ENCODE data around the gene KDM2A.

Gene KDM2A

GRCh38 chr11:67268962-67269268, 149.9 kb downstream of the KDM2A start:
- TF ChIP-seq PATZ1 (CRISPR knock-in tag; IDR thresholded peaks at IDR 0.05; ENCODE audit: borderline replicate concordance) (no peak), PPARA (CRISPR knock-in tag; IDR thresholded peaks at IDR 0.05; ENCODE audit: borderline replicate concordance) (no peak), ZFP3 (CRISPR knock-in tag; IDR thresholded peaks at IDR 0.05) (no peak), TCF4 (CRISPR knock-in tag; IDR thresholded peaks at IDR 0.05; ENCODE audit: borderline replicate concordance) (no peak), CSRNP3 (CRISPR knock-in tag; IDR thresholded peaks at IDR 0.05) (no peak), ZFP30 (CRISPR knock-in tag; IDR thresholded peaks at IDR 0.05) (no peak), ZNF70 (CRISPR knock-in tag; IDR thresholded peaks at IDR 0.05) (no peak), RARB (CRISPR knock-in tag; IDR thresholded peaks at IDR 0.05) (no peak), ISL1 (CRISPR knock-in tag; IDR thresholded peaks at IDR 0.05) (no peak), ZC3H10 (CRISPR knock-in tag; IDR thresholded peaks at IDR 0.05) (no peak)
- no peak for ATAC-seq

- ATAC-seq = no peak
- TF ChIP-seq ZNF70 (CRISPR knock-in tag; IDR thresholded peaks at IDR 0.05) = no peak
- no peak for TF ChIP-seq GLIS3 (CRISPR knock-in tag; IDR thresholded peaks at IDR 0.05)
- no peak for TF ChIP-seq ISL1 (CRISPR knock-in tag; IDR thresholded peaks at IDR 0.05)
- TF ChIP-seq ZNF565 (CRISPR knock-in tag; conservative IDR thresholded peaks at IDR 0.05; ENCODE audit: low read depth) = no peak
Observed at GRCh38 chr11:67269401-67270255, 150.6 kb downstream of the KDM2A start.

GRCh38 chr11:67270256-67271204, 151.5 kb downstream of the KDM2A start:
- ATAC-seq = no peak
- TF ChIP-seq BACH2 (CRISPR knock-in tag; IDR thresholded peaks at IDR 0.05; ENCODE audit: borderline replicate concordance) (no peak), TCF4 (CRISPR knock-in tag; IDR thresholded peaks at IDR 0.05; ENCODE audit: borderline replicate concordance) (no peak), SNAI2 (CRISPR knock-in tag; IDR thresholded peaks at IDR 0.05) (no peak)

GRCh38 chr11:67271205-67271540, 152.1 kb downstream of the KDM2A start:
- ATAC-seq = no peak
- TF ChIP-seq BACH2 (CRISPR knock-in tag; IDR thresholded peaks at IDR 0.05; ENCODE audit: borderline replicate concordance) (no peak), ISL1 (CRISPR knock-in tag; IDR thresholded peaks at IDR 0.05) (no peak), PATZ1 (CRISPR knock-in tag; IDR thresholded peaks at IDR 0.05; ENCODE audit: borderline replicate concordance) (no peak), ZNF8 (CRISPR knock-in tag; IDR thresholded peaks at IDR 0.05) (no peak), TOX (CRISPR knock-in tag; IDR thresholded peaks at IDR 0.05; ENCODE audit: borderline replicate concordance) (no peak), CREB5 (CRISPR knock-in tag; IDR thresholded peaks at IDR 0.05; ENCODE audit: low read depth) (no peak), CSDC2 (CRISPR knock-in tag; IDR thresholded peaks at IDR 0.05) (no peak), TSHZ2 (CRISPR knock-in tag; IDR thresholded peaks at IDR 0.05) (no peak)

Data from SK-N-SH treated with all-trans-retinoic acid at 6 μM for 48 hours (cell line).